HT-29 (cell line): ENCODE measurements around the gene TTC3. TPM values are rescaled to one million over a fixed set of nuclear protein-coding genes. Genes with fewer than 3 reads are reported as not detected.
"Not testable (repeated sequence)": the region's sequence is repeated elsewhere in the genome, so short reads cannot be mapped to it uniquely, and the experiment has no call there.

Source experiments
- DNase-seq: peaks from one replicate; pipeline ENCODE4 v3.0.0-alpha.2; 2015; ENCODE audit warnings: low spot score
- total RNA-seq: library from RNA; depleted of rRNA; stranded (reverse); fragments of >200 nt; shearing (Covaris generic); gene quantifications from 2 replicates; pipeline ENCODE4 v1.2.3, GENCODE V29; 2014; rRNA removed

Gene TTC3, protein sequence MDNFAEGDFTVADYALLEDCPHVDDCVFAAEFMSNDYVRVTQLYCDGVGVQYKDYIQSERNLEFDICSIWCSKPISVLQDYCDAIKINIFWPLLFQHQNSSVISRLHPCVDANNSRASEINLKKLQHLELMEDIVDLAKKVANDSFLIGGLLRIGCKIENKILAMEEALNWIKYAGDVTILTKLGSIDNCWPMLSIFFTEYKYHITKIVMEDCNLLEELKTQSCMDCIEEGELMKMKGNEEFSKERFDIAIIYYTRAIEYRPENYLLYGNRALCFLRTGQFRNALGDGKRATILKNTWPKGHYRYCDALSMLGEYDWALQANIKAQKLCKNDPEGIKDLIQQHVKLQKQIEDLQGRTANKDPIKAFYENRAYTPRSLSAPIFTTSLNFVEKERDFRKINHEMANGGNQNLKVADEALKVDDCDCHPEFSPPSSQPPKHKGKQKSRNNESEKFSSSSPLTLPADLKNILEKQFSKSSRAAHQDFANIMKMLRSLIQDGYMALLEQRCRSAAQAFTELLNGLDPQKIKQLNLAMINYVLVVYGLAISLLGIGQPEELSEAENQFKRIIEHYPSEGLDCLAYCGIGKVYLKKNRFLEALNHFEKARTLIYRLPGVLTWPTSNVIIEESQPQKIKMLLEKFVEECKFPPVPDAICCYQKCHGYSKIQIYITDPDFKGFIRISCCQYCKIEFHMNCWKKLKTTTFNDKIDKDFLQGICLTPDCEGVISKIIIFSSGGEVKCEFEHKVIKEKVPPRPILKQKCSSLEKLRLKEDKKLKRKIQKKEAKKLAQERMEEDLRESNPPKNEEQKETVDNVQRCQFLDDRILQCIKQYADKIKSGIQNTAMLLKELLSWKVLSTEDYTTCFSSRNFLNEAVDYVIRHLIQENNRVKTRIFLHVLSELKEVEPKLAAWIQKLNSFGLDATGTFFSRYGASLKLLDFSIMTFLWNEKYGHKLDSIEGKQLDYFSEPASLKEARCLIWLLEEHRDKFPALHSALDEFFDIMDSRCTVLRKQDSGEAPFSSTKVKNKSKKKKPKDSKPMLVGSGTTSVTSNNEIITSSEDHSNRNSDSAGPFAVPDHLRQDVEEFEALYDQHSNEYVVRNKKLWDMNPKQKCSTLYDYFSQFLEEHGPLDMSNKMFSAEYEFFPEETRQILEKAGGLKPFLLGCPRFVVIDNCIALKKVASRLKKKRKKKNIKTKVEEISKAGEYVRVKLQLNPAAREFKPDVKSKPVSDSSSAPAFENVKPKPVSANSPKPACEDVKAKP (N-terminal part only)
- 55.6 and 67.8 TPM in 2 replicates for total RNA-seq

GRCh38 chr21:37072988-37073416 lies at the start of gene TTC3, which contains the start of gene PIGP:
Gene TTC3 (plus strand): TSS chr21:37073254. CDS start chr21:37087258, 14,004 bp downstream.
Gene PIGP (minus strand): TSS chr21:37073071. CDS start chr21:37072515, 556 bp downstream.
- DNase-seq, result peak; percentile 85

DNA sequence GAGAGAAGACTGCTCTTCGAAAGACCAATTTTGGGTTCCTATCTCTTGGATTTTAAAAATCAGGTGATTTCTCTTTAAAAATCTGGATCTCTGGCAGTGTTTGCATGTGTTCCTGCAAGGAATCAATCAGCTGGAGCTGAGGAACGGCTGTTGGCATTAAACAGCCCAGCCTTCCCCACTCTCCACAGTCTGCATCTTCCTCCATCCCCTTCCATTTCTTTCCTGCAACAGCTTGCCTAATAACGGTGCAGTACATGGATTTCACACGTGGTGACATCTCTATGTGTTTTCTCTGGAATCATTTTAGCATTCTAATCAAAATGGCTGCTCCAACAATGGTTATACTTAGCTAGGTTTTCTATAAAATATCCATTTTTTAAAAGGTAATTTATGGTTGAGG lies 46.6 kb upstream of the TTC3 start:
- DNase-seq, result no peak

DNA sequence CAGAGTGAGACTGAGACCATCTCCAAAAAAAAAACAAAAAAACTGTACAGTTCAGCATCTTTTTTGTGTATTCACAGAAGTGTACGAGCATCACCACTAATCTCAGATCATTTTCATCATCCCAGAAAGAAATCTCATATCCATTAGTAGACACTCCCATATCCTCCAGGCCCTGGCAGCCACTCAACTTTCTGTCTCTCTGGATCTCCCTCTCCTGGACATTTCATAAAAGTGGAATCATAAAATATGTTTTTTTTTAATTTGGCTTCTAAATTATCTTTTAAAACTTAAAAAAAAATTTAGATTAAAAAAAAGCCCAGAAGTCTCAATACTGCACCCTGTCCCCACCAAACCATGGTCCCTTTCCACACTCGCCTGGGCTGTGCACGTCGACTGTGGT lies 44.5 kb upstream of the TTC3 start:
- DNase-seq, result no peak

DNA sequence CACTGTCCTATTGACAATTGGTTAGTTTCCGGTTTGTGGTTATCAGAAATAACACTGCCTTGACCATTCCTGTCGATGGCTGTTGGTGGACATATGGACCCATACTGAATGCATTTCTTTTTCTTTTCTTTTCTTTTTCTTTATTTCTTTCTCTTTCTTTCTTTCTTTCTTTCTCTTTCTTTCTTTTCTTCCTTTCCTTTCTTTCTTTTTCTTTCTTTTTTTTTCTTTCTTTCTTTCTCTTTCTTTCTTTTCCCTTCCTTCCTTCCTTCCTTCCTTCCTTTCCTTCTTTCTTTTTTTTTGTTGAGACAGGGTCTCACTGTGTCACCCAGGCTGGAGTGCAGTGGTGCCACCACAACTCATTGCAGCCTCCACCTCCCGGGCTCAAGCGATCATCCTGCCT lies 42.2 kb upstream of the TTC3 start:
- no peak for DNase-seq

GRCh38 chr21:37032293-37032692 lies 40.8 kb upstream of the TTC3 start:
- no peak for DNase-seq

DNA sequence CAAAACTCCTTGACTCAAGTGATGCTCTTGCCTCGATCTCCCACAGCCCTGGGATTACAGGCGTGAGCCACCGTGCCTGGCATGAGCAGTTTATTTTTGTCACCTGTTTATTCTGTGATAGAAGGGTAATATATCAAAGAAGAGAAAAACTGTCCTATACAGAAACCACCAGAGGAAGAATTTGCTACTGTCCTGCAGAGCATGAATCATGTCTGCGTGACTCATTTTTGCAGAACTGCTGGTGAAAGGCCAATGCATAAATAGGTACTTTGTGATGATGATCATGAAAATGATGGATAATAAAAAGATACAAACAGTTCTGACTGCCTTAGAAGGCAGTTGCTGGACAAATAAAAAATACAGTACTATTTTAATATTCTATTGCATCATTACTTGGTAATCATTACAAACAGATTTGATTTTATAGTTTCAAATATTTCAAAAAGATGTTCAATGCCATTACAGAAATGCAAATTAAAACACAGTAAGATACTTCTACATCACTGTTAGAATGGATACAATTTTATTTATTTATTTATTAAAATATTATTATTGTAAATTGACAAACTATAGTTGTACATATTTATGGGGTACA lies 40.1 kb upstream of the TTC3 start:
- peak; percentile 17 for DNase-seq

DNA sequence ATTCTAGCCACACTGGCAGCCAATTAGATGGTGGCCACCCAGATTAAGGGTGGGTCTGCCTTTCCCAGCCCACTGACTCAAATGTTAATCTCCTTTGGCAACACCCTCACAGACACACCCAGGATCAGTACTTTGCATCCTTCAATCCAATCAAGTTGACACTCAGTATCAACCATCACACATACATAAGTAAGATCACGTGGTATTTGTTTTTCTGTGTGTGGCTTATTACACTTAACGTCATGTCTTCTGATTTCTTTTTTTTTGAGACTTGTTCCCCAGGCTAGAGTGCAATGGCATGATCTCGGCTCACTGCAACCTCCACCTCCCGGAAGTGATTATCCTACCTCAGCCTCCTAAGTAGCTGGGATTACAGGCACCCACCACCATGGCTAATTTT lies 38.7 kb upstream of the TTC3 start:
- not testable (repeated sequence) for DNase-seq

DNA sequence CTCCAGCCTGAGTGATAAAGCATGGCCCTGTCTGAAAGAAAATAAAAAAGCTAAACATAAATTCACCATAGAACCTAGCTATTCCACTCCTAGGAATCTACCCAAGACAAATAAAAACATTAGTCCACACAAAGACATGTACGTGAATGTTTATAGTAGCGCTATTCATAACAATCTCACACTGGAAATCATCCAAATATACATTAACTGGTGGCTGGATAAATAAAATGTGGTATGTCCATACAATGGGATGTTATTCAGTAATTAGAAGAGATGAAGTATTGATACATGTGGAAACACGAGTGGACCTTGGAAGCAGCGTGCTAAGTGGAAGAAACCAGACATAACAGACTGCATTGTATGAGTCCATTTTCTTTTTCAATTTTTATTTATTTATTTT lies 36.9 kb upstream of the TTC3 start:
- no peak for DNase-seq

GRCh38 chr21:37039411-37040075 lies 33.5 kb upstream of the TTC3 start:
- no peak for DNase-seq

DNA sequence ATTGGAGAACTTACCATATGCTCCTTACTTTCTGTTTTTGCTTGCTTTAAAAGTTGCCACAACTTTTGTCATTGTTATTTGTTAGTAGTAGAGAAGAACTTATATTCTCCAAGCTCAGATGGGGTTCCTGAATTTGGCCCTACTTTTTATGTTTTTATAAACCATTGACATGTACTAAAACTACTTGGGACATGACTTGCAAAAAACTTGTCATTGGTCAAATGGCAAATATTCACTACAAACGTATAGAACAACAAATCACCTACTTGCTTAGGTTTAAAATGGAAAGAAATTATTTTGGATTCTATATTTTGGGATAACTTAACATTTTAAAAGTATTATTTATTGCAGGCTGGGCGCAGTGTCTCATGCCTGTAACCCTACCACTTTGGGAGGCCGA lies 32.8 kb upstream of the TTC3 start:
- DNase-seq, result no peak

DNA sequence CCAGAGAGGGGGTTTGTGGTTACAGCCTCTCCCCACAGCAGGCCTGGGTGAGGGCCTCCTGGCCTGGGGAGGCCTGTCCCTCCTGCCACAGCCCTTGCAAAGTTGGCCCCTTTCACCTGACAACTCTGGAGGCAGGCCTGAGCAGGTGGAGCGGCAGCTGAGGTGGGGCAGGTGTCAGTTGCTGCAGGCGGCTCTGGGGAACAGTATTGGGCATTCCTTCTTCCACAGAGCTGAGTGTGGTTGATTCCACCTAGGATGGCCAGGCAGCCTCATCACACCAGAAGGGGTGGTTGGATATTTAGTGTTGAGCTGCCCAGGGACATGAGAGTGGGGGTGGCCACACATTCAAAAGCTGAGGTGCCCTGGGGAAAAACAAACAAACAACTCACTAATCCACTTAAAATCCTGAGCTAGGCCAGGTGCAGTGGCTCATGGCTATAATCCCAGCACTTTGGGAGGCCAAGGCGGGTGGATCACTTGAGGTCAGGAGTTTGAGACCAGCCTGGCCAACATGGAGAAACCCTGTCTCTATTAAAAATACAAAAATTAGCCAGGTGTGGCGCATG lies 31.3 kb upstream of the TTC3 start:
- DNase-seq, result no peak

- DNase-seq, result no peak
Observed at GRCh38 chr21:37043818-37044217, 29.2 kb upstream of the TTC3 start.

DNA sequence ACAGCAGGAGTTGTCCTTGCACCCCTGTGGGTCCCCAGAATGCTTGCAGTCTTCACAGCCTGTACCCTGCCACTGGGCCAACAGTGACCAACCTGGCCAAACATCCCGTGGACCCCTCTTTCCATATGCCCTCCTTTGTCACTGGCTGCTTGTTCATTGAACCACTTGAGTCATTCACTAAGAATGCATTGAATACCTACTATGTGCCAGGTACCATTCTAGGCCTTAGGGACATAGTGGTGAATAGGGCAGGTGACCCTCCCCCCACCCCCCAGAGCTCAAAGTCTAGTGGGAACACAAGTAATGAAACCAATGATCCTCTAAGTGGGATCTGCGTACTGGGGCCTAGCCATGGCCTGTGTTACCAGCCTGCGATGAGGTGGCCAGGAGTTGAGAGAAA lies 28.4 kb upstream of the TTC3 start:
- DNase-seq, result no peak

- no peak for DNase-seq
Observed at GRCh38 chr21:37045149-37045548, 27.9 kb upstream of the TTC3 start.

- DNase-seq, result no peak
Observed at GRCh38 chr21:37045556-37045955, 27.5 kb upstream of the TTC3 start.

- peak; percentile 64 for DNase-seq
Observed at GRCh38 chr21:37047079-37047478, 26.0 kb upstream of the TTC3 start.

DNA sequence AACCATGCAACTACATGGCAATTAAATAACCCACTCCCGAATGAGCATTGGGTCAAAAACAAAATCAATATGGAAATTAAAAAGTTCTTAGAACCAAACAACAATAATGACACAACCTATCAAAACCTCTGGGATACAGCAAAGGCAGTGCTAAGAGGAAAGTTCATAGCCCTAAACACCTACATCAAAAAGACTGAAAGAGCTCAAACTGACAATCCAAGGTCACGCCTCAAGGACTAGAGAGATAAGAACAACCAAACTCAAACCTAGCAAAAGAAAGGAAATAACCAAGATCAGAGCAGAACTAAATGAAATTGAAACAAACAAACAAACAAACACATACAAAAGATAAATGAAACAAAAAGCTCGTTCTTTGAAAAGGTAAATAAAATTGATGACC lies 23.3 kb upstream of the TTC3 start:
- not testable (repeated sequence) for DNase-seq

GRCh38 chr21:37055271-37055855 lies 17.7 kb upstream of the TTC3 start:
- DNase-seq, result no peak

- no peak for DNase-seq
Observed at GRCh38 chr21:37057614-37058013, 15.4 kb upstream of the TTC3 start.

GRCh38 chr21:37058261-37058660 lies 14.8 kb upstream of the TTC3 start:
- DNase-seq, result no peak
